ENCODE data around the gene MAFG. TPM values are rescaled to one million over a fixed set of nuclear protein-coding genes. Genes with fewer than 3 reads are reported as not detected.

Gene MAFG
- total and polyA plus RNA-seq, 2 of the 13 experiments (the other 11 are each of a cell fraction or from before 2014, with no cell fraction given) = 14.5 to 20.0 TPM

GRCh38 chr17:81966343-81967243 lies 39.1 kb upstream of the MAFG start (continued):
- TF ChIP-seq ZNF549 (CRISPR knock-in tag; IDR thresholded peaks at IDR 0.05) (no peak), ESRRA (CRISPR knock-in tag; IDR thresholded peaks at IDR 0.05; ENCODE audit: low read depth) (peak; percentile 77), SIN3A (IDR thresholded peaks at IDR 0.05; ENCODE audit: borderline replicate concordance, low read depth, low read length) (peak; percentile 82; the same call in 1 of the 2 replicates), ZNF747 (CRISPR knock-in tag; IDR thresholded peaks at IDR 0.05; ENCODE audit: borderline replicate concordance) (peak; percentile 74; the same call in 1 of the 2 replicates), FIP1L1 (IDR thresholded peaks at IDR 0.05; ENCODE audit: borderline replicate concordance, insufficient read depth, low read depth, low read length) (0 out of 2 replicates have a peak, but pooled peaks have one; percentile 31), ZNF101 (CRISPR knock-in tag; IDR thresholded peaks at IDR 0.05; ENCODE audit: borderline replicate concordance, low read depth) (no peak), ZNF431 (CRISPR knock-in tag; IDR thresholded peaks at IDR 0.05; ENCODE audit: borderline replicate concordance, low read depth) (no peak), SMAD9 (CRISPR knock-in tag; IDR thresholded peaks at IDR 0.05) (0 out of 2 replicates have a peak, but pooled peaks have one; percentile 25), ZBTB8A (CRISPR knock-in tag; IDR thresholded peaks at IDR 0.05; ENCODE audit: borderline replicate concordance, low read depth) (no peak), CHD2 (IDR thresholded peaks at IDR 0.05; ENCODE audit: low read depth, low read length) (no peak; the same call in 1 of the 2 replicates), MIER3 (CRISPR knock-in tag; IDR thresholded peaks at IDR 0.05; ENCODE audit: borderline replicate concordance) (peak; percentile 83; the same call in 1 of the 2 replicates), ZSCAN25 (CRISPR knock-in tag; IDR thresholded peaks at IDR 0.05) (peak; percentile 36; the same call in 1 of the 2 replicates), EZH2 (conservative IDR thresholded peaks at IDR 0.05; ENCODE audit: low read depth, low read length) (no peak), TEAD3 (CRISPR knock-in tag; optimal IDR thresholded peaks at IDR 0.05; ENCODE audit: borderline replicate concordance) (peak; percentile 84), ZNF230 (CRISPR knock-in tag; IDR thresholded peaks at IDR 0.05) (no peak; the same call in 1 of the 2 replicates), EEA1 (CRISPR knock-in tag; IDR thresholded peaks at IDR 0.05; ENCODE audit: borderline replicate concordance) (0 out of 2 replicates have a peak, but pooled peaks have one; percentile 50), ZBTB20 (CRISPR knock-in tag; IDR thresholded peaks at IDR 0.05; ENCODE audit: borderline replicate concordance, low read depth) (peak; percentile 58; the same call in 1 of the 2 replicates), HMG20A (CRISPR knock-in tag; IDR thresholded peaks at IDR 0.05; ENCODE audit: borderline replicate concordance) (peak; percentile 69), SP4 (CRISPR knock-in tag; IDR thresholded peaks at IDR 0.05) (peak; percentile 85), ZNF232 (CRISPR knock-in tag; IDR thresholded peaks at IDR 0.05; ENCODE audit: borderline replicate concordance) (peak; percentile 45; the same call in 1 of the 2 replicates)
- TF ChIP-seq, protein P1, sequence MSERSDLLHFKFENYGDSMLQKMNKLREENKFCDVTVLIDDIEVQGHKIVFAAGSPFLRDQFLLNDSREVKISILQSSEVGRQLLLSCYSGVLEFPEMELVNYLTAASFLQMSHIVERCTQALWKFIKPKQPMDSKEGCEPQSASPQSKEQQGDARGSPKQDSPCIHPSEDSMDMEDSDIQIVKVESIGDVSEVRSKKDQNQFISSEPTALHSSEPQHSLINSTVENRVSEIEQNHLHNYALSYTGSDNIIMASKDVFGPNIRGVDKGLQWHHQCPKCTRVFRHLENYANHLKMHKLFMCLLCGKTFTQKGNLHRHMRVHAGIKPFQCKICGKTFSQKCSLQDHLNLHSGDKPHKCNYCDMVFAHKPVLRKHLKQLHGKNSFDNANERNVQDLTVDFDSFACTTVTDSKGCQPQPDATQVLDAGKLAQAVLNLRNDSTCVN (CRISPR knock-in tag; IDR thresholded peaks at IDR 0.05; ENCODE audit: borderline replicate concordance) = peak; percentile 85
- TF ChIP-seq, protein P2, sequence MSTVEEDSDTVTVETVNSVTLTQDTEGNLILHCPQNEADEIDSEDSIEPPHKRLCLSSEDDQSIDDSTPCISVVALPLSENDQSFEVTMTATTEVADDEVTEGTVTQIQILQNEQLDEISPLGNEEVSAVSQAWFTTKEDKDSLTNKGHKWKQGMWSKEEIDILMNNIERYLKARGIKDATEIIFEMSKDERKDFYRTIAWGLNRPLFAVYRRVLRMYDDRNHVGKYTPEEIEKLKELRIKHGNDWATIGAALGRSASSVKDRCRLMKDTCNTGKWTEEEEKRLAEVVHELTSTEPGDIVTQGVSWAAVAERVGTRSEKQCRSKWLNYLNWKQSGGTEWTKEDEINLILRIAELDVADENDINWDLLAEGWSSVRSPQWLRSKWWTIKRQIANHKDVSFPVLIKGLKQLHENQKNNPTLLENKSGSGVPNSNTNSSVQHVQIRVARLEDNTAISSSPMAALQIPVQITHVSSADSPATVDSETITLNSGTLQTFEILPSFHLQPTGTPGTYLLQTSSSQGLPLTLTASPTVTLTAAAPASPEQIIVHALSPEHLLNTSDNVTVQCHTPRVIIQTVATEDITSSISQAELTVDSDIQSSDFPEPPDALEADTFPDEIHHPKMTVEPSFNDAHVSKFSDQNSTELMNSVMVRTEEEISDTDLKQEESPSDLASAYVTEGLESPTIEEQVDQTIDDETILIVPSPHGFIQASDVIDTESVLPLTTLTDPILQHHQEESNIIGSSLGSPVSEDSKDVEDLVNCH (CRISPR knock-in tag; IDR thresholded peaks at IDR 0.05) = 0 out of 2 replicates have a peak, but pooled peaks have one; percentile 74

All from HepG2 (cell line).